Muscle of back (tissue), 11 donors: Measurements from ENCODE around the gene CCDC174. TPM values are rescaled to one million over a fixed set of nuclear protein-coding genes. Genes with fewer than 3 reads are reported as not detected.
A peak's percentile ranks its signal among the peaks of the same experiment; 100 is the strongest.

ENCODE experiments used
- DNase-seq, 3 donors: peaks; one replicate each; pipeline versions ENCODE4 v3.0.0 to v3.0.0-alpha.2; 2013
- polyA plus RNA-seq, 10 donors: library from polyadenylated mRNA; unstranded; fragments of 120-200 nt; gene quantifications; one replicate each; pipeline ENCODE4 v1.2.1, GENCODE V29; 2013; ENCODE audit not compliant: insufficient read length in 10 of 10

CCDC174 gene
- polyA plus RNA-seq, 10 donors: 15.4 to 23.5 (median 17.4) TPM

GRCh38 chr3:14623569-14624051 lies 28.0 kb upstream of the CCDC174 start:
- peak; percentile 36 to 55 (median 37) for DNase-seq

- no peak for DNase-seq
These were observed 27.1 kb upstream of the CCDC174 start for GRCh38 chr3:14624498-14624897.

- no peak for DNase-seq
These were observed 26.1 kb upstream of the CCDC174 start for GRCh38 chr3:14625443-14625842.

- no peak for DNase-seq
These were observed 23.7 kb upstream of the CCDC174 start for GRCh38 chr3:14627815-14628214.

GRCh38 chr3:14628406-14628805 lies 23.2 kb upstream of the CCDC174 start:
- DNase-seq: no peak

GRCh38 chr3:14630404-14631100 lies 21.0 kb upstream of the CCDC174 start:
- DNase-seq: no peak

GRCh38 chr3:14631101-14631497 lies 20.5 kb upstream of the CCDC174 start:
- DNase-seq: no peak

- no peak for DNase-seq
These were observed 19.7 kb upstream of the CCDC174 start for GRCh38 chr3:14631687-14632441.

GRCh38 chr3:14632442-14632930 lies 19.1 kb upstream of the CCDC174 start:
- no peak for DNase-seq

- DNase-seq: no peak
These were observed 18.1 kb upstream of the CCDC174 start for GRCh38 chr3:14633417-14633816.

GRCh38 chr3:14633819-14634424 lies 17.6 kb upstream of the CCDC174 start:
- DNase-seq: peak in 2 of 3 donors; percentile 15 to 32

- DNase-seq: no peak
These were observed 16.7 kb upstream of the CCDC174 start for GRCh38 chr3:14634763-14635400.

GRCh38 chr3:14636496-14637087 lies 15.0 kb upstream of the CCDC174 start:
- no peak for DNase-seq

- no peak for DNase-seq
These were observed 11.4 kb upstream of the CCDC174 start for GRCh38 chr3:14640157-14640562.

- DNase-seq: no peak
These were observed 10.8 kb upstream of the CCDC174 start for GRCh38 chr3:14640734-14641133.

GRCh38 chr3:14641346-14641745 lies 10.2 kb upstream of the CCDC174 start:
- DNase-seq: no peak

GRCh38 chr3:14645453-14645852 lies 6.1 kb upstream of the CCDC174 start:
- no peak for DNase-seq

- DNase-seq: no peak
These were observed 5.4 kb upstream of the CCDC174 start for GRCh38 chr3:14646131-14646573.

GRCh38 chr3:14646589-14647413 lies 4.8 kb upstream of the CCDC174 start:
- DNase-seq: no peak
